Brain microvascular endothelial cell (primary cell): ENCODE data around the gene FTHL17.
A peak's percentile ranks its signal among the peaks of the same experiment; 100 is the strongest.

ENCODE experiments used
- DNase-seq: peaks from one replicate; pipeline ENCODE4 v3.0.0-alpha.2; 2020
- H3K27ac ChIP-seq: fragments of 250-450 bp; sonication (Bioruptor Pico); 2 replicates; pipeline ENCODE4 v1.5.1; 2020; ENCODE audit warnings: mild to moderate bottlenecking, moderate library complexity
- H3K27me3 ChIP-seq: fragments of 250-450 bp; sonication (Bioruptor Pico); replicated peaks from 2 replicates; pipeline ENCODE4 v1.5.1; 2020; ENCODE audit warnings: mild to moderate bottlenecking
- H3K36me3 ChIP-seq: fragments of 250-450 bp; sonication (Bioruptor Pico); replicated peaks from 2 replicates; pipeline ENCODE4 v1.5.1; 2020; ENCODE audit warnings: mild to moderate bottlenecking
- H3K4me3 ChIP-seq: 2 replicates; pipeline ENCODE4 v1.5.1; 2011; ENCODE audit warnings: low read depth, mild to moderate bottlenecking, control low read depth, low read length, moderate library complexity
- CTCF ChIP-seq: IDR thresholded peaks from 2 replicates; pipeline ENCODE4 v1.5.1; 2011; ENCODE audit warnings: low read depth, mild to moderate bottlenecking, moderate library complexity, low read length, control low read depth, inconsistent platforms; ENCODE audit errors: missing control alignments
- in situ Hi-C: cut with HindIII; loops from 2 replicates; pipeline ENCODE4 v1.10.0; 2017; ENCODE audit warnings: low sequenced_read_pairs, low pct_ligation_motif_present

The FTHL17 gene

GRCh38 chrX:31058284-31058683, 13.6 kb downstream of the FTHL17 start:
- H3K27me3 ChIP-seq, result no peaks in the 10 kb centered on the region
- H3K27ac ChIP-seq, result no peak overlapping the region
- in situ Hi-C loops, result no loop called here
- no peaks in the 10 kb centered on the region for H3K36me3 ChIP-seq
- H3K4me3 ChIP-seq, result no peak overlapping the region
- DNase-seq, result no peak
- no peak for TF ChIP-seq CTCF

GRCh38 chrX:31057691-31058090, 14.2 kb downstream of the FTHL17 start:
- no peak for DNase-seq
- in situ Hi-C loops, result no loop called here
- H3K4me3 ChIP-seq, result no peak overlapping the region
- no peaks in the 10 kb centered on the region for H3K36me3 ChIP-seq
- H3K27ac ChIP-seq, result no peak overlapping the region
- no peak for TF ChIP-seq CTCF
- H3K27me3 ChIP-seq, result no peaks in the 10 kb centered on the region

GRCh38 chrX:31057291-31057690, 14.6 kb downstream of the FTHL17 start:
- Histone ChIP-seq H3K4me3 (no peak overlapping the region), H3K27me3 (no peaks in the 10 kb centered on the region), H3K27ac (no peak overlapping the region), H3K36me3 (no peaks in the 10 kb centered on the region)
- DNase-seq, result no peak
- in situ Hi-C loops, result no loop called here
- no peak for TF ChIP-seq CTCF

- no peaks in the 10 kb centered on the region for H3K27me3 ChIP-seq
- no peaks in the 10 kb centered on the region for H3K36me3 ChIP-seq
- TF ChIP-seq CTCF, result no peak
- H3K4me3 ChIP-seq, result no peak overlapping the region
- in situ Hi-C loops, result no loop called here
- no peak for DNase-seq
- no peak overlapping the region for H3K27ac ChIP-seq
These were observed 18.2 kb downstream of the FTHL17 start for GRCh38 chrX:31053621-31054020.

- TF ChIP-seq CTCF, result no peak
- in situ Hi-C loops, result no loop called here
- Histone ChIP-seq H3K27ac (no peak overlapping the region), H3K36me3 (no peaks in the 10 kb centered on the region), H3K27me3 (no peaks in the 10 kb centered on the region), H3K4me3 (no peak overlapping the region)
- no peak for DNase-seq
These were observed 32.5 kb downstream of the FTHL17 start for GRCh38 chrX:31039327-31039711.

GRCh38 chrX:31038575-31039326, 33.1 kb downstream of the FTHL17 start:
- no peak overlapping the region for H3K27ac ChIP-seq
- peak; percentile 71 for TF ChIP-seq CTCF
- H3K27me3 ChIP-seq, result no peaks in the 10 kb centered on the region
- H3K36me3 ChIP-seq, result no peaks in the 10 kb centered on the region
- in situ Hi-C loops, result no loop called here
- peak; percentile 37 for DNase-seq
- no peak overlapping the region for H3K4me3 ChIP-seq
